ENCODE measurements around the gene KCNJ6.
"Not testable (repeated sequence)": the region's sequence is repeated elsewhere in the genome, so short reads cannot be mapped to it uniquely, and the experiment has no call there.

DNA sequence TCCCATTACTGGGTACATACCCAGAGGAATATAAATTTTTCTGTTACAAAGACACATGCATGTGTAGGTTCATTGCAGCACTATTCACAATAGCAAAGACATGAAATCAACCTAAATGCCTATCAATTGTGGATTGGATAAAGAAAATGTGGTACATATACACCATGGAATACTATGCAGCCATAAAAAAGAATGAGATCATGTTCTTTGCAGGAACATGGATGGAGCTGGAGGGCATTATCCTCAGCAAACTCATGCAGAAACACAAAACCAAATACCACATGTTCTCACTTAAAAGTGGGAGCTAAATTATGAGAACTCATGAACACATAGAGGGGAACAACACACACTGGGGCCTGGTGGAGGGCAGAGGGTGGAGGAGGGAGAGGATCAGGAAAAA lies 272.4 kb downstream of the KCNJ6 start:
- TF ChIP-seq, protein P1, sequence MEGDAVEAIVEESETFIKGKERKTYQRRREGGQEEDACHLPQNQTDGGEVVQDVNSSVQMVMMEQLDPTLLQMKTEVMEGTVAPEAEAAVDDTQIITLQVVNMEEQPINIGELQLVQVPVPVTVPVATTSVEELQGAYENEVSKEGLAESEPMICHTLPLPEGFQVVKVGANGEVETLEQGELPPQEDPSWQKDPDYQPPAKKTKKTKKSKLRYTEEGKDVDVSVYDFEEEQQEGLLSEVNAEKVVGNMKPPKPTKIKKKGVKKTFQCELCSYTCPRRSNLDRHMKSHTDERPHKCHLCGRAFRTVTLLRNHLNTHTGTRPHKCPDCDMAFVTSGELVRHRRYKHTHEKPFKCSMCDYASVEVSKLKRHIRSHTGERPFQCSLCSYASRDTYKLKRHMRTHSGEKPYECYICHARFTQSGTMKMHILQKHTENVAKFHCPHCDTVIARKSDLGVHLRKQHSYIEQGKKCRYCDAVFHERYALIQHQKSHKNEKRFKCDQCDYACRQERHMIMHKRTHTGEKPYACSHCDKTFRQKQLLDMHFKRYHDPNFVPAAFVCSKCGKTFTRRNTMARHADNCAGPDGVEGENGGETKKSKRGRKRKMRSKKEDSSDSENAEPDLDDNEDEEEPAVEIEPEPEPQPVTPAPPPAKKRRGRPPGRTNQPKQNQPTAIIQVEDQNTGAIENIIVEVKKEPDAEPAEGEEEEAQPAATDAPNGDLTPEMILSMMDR (IDR thresholded peaks at IDR 0.05; ENCODE audit: control extremely low read depth in 1 of 3, insufficient read depth in 1 of 3, low read depth in 1 of 3, low read length in 3 of 3), result not testable (repeated sequence)
- TF ChIP-seq TAF1 (IDR thresholded peaks at IDR 0.05; ENCODE audit: low read depth, low read length); POLR2AphosphoS5 (IDR thresholded peaks at IDR 0.05; ENCODE audit: low read depth, low read length); TCF12 (IDR thresholded peaks at IDR 0.05; ENCODE audit: low read depth, low read length); MAX (IDR thresholded peaks at IDR 0.05); RXRA (IDR thresholded peaks at IDR 0.05; ENCODE audit: insufficient read depth, low read depth, low read length); JUN (IDR thresholded peaks at IDR 0.05; ENCODE audit: low read depth, low read length); CREB1 (IDR thresholded peaks at IDR 0.05); EZH2 (IDR thresholded peaks at IDR 0.05; ENCODE audit: low read depth, low read length, severe bottlenecking); YY1 (IDR thresholded peaks at IDR 0.05; ENCODE audit: low read depth, low read length); NRF1 (IDR thresholded peaks at IDR 0.05; ENCODE audit: low read depth, low read length); HDAC6 (IDR thresholded peaks at IDR 0.05; ENCODE audit: low read depth, low read length): not testable (repeated sequence)
- TF ChIP-seq, protein P2, sequence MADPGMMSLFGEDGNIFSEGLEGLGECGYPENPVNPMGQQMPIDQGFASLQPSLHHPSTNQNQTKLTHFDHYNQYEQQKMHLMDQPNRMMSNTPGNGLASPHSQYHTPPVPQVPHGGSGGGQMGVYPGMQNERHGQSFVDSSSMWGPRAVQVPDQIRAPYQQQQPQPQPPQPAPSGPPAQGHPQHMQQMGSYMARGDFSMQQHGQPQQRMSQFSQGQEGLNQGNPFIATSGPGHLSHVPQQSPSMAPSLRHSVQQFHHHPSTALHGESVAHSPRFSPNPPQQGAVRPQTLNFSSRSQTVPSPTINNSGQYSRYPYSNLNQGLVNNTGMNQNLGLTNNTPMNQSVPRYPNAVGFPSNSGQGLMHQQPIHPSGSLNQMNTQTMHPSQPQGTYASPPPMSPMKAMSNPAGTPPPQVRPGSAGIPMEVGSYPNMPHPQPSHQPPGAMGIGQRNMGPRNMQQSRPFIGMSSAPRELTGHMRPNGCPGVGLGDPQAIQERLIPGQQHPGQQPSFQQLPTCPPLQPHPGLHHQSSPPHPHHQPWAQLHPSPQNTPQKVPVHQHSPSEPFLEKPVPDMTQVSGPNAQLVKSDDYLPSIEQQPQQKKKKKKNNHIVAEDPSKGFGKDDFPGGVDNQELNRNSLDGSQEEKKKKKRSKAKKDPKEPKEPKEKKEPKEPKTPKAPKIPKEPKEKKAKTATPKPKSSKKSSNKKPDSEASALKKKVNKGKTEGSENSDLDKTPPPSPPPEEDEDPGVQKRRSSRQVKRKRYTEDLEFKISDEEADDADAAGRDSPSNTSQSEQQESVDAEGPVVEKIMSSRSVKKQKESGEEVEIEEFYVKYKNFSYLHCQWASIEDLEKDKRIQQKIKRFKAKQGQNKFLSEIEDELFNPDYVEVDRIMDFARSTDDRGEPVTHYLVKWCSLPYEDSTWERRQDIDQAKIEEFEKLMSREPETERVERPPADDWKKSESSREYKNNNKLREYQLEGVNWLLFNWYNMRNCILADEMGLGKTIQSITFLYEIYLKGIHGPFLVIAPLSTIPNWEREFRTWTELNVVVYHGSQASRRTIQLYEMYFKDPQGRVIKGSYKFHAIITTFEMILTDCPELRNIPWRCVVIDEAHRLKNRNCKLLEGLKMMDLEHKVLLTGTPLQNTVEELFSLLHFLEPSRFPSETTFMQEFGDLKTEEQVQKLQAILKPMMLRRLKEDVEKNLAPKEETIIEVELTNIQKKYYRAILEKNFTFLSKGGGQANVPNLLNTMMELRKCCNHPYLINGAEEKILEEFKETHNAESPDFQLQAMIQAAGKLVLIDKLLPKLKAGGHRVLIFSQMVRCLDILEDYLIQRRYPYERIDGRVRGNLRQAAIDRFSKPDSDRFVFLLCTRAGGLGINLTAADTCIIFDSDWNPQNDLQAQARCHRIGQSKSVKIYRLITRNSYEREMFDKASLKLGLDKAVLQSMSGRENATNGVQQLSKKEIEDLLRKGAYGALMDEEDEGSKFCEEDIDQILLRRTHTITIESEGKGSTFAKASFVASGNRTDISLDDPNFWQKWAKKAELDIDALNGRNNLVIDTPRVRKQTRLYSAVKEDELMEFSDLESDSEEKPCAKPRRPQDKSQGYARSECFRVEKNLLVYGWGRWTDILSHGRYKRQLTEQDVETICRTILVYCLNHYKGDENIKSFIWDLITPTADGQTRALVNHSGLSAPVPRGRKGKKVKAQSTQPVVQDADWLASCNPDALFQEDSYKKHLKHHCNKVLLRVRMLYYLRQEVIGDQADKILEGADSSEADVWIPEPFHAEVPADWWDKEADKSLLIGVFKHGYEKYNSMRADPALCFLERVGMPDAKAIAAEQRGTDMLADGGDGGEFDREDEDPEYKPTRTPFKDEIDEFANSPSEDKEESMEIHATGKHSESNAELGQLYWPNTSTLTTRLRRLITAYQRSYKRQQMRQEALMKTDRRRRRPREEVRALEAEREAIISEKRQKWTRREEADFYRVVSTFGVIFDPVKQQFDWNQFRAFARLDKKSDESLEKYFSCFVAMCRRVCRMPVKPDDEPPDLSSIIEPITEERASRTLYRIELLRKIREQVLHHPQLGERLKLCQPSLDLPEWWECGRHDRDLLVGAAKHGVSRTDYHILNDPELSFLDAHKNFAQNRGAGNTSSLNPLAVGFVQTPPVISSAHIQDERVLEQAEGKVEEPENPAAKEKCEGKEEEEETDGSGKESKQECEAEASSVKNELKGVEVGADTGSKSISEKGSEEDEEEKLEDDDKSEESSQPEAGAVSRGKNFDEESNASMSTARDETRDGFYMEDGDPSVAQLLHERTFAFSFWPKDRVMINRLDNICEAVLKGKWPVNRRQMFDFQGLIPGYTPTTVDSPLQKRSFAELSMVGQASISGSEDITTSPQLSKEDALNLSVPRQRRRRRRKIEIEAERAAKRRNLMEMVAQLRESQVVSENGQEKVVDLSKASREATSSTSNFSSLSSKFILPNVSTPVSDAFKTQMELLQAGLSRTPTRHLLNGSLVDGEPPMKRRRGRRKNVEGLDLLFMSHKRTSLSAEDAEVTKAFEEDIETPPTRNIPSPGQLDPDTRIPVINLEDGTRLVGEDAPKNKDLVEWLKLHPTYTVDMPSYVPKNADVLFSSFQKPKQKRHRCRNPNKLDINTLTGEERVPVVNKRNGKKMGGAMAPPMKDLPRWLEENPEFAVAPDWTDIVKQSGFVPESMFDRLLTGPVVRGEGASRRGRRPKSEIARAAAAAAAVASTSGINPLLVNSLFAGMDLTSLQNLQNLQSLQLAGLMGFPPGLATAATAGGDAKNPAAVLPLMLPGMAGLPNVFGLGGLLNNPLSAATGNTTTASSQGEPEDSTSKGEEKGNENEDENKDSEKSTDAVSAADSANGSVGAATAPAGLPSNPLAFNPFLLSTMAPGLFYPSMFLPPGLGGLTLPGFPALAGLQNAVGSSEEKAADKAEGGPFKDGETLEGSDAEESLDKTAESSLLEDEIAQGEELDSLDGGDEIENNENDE (IDR thresholded peaks at IDR 0.05; ENCODE audit: insufficient replicate concordance, low read length), result not testable (repeated sequence)
